Neuronal stem cell (in vitro differentiated cells): ENCODE results near the gene GRM8.
"Not testable (repeated sequence)": the region's sequence is repeated elsewhere in the genome, so short reads cannot be mapped to it uniquely, and the experiment has no call there.

Experiments used
- DNase-seq: peaks from one replicate; pipeline ENCODE4 v3.0.0-alpha.2; 2013; ENCODE audit warnings: low spot score
- H2AFZ ChIP-seq: one replicate; pipeline ENCODE4 v1.6.1; 2013; ENCODE audit warnings: mild to moderate bottlenecking, low read length, inconsistent platforms
- H2AK5ac ChIP-seq: 2 replicates; pipeline ENCODE4 v1.6.1; 2013; ENCODE audit warnings: low read depth, mild to moderate bottlenecking, inconsistent platforms, low read length, moderate library complexity, mixed read lengths
- H2BK120ac ChIP-seq: 2 replicates; pipeline ENCODE4 v1.6.1; 2013; ENCODE audit warnings: low read depth, mild to moderate bottlenecking, inconsistent platforms, low read length, moderate library complexity, mixed read lengths
- H2BK12ac ChIP-seq: one replicate; pipeline ENCODE4 v1.6.1; 2013; ENCODE audit warnings: low read length, inconsistent platforms
- H2BK15ac ChIP-seq: 2 replicates; pipeline ENCODE4 v1.6.1; 2013; ENCODE audit warnings: mild to moderate bottlenecking, low read length, inconsistent platforms, mixed read lengths
- H2BK5ac ChIP-seq: one replicate; pipeline ENCODE4 v1.6.1; 2013; ENCODE audit warnings: inconsistent platforms, mild to moderate bottlenecking, low read length, moderate library complexity
- H3K14ac ChIP-seq: one replicate; pipeline ENCODE4 v1.6.1; 2013; ENCODE audit warnings: low read length, inconsistent platforms
- H3K18ac ChIP-seq: 2 replicates; pipeline ENCODE4 v1.6.1; 2013; ENCODE audit warnings: low read length, inconsistent platforms
- H3K23ac ChIP-seq: 2 replicates; pipeline ENCODE4 v1.6.1; 2013; ENCODE audit warnings: low read depth, mild to moderate bottlenecking, mixed read lengths, low read length, inconsistent platforms; ENCODE audit not compliant: poor library complexity
- H3K27ac ChIP-seq: replicated peaks from 3 replicates; pipeline ENCODE4 v1.5.1; 2013; ENCODE audit warnings: low read length, inconsistent platforms
- H3K27me3 ChIP-seq, 3 experiments: 2 replicates each; pipeline ENCODE4 v1.6.1; 2013; ENCODE audit warnings: low read length in 3 of 3, mild to moderate bottlenecking in 2 of 3, inconsistent platforms in 1 of 3, low read depth in 1 of 3, mixed read lengths in 1 of 3, moderate library complexity in 1 of 3; ENCODE audit not compliant: control insufficient read depth in 3 of 3, insufficient read depth in 3 of 3
- H3K36me3 ChIP-seq, 2 donors: replicated peaks in 1 of 2; 2 replicates each; pipeline ENCODE4 v1.6.1; 2013; ENCODE audit warnings: low read length in 2 of 2; ENCODE audit not compliant: control insufficient read depth in 2 of 2, insufficient read depth in 2 of 2
- H3K4ac ChIP-seq: 2 replicates; pipeline ENCODE4 v1.6.1; 2013; ENCODE audit warnings: inconsistent platforms, mild to moderate bottlenecking, low read length, moderate library complexity
- H3K4me1 ChIP-seq, 2 donors: 1 replicate in 1 of 2; 2 replicates in 1 of 2; pipeline ENCODE4 v1.6.1; 2013; ENCODE audit warnings: low read length in 2 of 2, low read depth in 1 of 2; ENCODE audit not compliant: control insufficient read depth in 2 of 2, insufficient read depth in 1 of 2
- H3K4me2 ChIP-seq: one replicate; pipeline ENCODE4 v1.6.1; 2013; ENCODE audit warnings: mild to moderate bottlenecking, low read length, inconsistent platforms; ENCODE audit not compliant: insufficient read depth, poor library complexity, severe bottlenecking
- H3K4me3 ChIP-seq, 2 donors: 2 replicates each; pipeline ENCODE4 v1.5.1; 2013; ENCODE audit warnings: low read length in 2 of 2, mild to moderate bottlenecking in 2 of 2, inconsistent platforms in 1 of 2, moderate library complexity in 1 of 2
- H3K79me1 ChIP-seq: one replicate; pipeline ENCODE4 v1.6.1; 2013; ENCODE audit warnings: low read depth, mild to moderate bottlenecking, inconsistent platforms, low read length, moderate library complexity
- H3K9ac ChIP-seq: one replicate; pipeline ENCODE4 v1.6.1; 2013; ENCODE audit warnings: mild to moderate bottlenecking, low read depth, low read length, inconsistent platforms; ENCODE audit not compliant: poor library complexity
- H3K9me3 ChIP-seq, 2 donors: replicated peaks in 1 of 2; 2 replicates each; pipeline versions ENCODE3 to v1.6.1; 2013; ENCODE audit warnings: low read length in 2 of 2, mild to moderate bottlenecking in 2 of 2, inconsistent platforms in 1 of 2, low read depth in 1 of 2, mixed read lengths in 1 of 2, moderate library complexity in 1 of 2; ENCODE audit not compliant: control insufficient read depth in 2 of 2, insufficient read depth in 1 of 2
- H4K8ac ChIP-seq: one replicate; pipeline ENCODE4 v1.6.1; 2013; ENCODE audit warnings: low read depth, mild to moderate bottlenecking, inconsistent platforms, low read length, moderate library complexity
- H4K91ac ChIP-seq: one replicate; pipeline ENCODE4 v1.6.1; 2013; ENCODE audit warnings: low read length, low read depth, mild to moderate bottlenecking, inconsistent platforms; ENCODE audit not compliant: poor library complexity
- WGBS, 2 donors: extraction: QIAGEN DNeasy Blood & Tissue Kit; methylation state at CpG; one replicate each; pipeline ENCODE4 v1.1.7; 2013; ENCODE audit warnings: missing lambda C conversion rate in 2 of 2, mixed read lengths in 1 of 2; ENCODE audit not compliant: insufficient read length in 2 of 2, insufficient replicate concordance in 1 of 2; ENCODE audit errors: extremely low coverage in 2 of 2; 5-methylcytosine and 5-hydroxymethylcytosine counted together

GRM8 gene

DNA sequence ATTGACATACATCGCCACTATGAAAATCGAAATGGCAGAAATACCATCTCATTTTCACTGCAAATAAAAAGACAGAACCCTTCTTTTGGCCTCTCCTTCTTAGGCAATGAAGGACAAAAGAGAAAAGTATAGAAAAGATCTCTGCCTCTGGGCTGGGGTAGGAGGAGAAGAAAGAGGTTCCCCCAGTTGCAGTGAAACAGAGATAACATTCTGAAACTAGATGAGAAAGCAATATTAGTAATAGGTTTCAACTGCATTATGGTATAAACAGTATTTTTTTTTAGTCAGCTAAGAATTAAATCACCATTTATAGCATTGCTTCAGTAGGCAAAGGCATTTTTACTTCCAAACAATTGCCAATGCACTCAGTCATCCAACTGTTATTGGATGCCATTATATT, 347.5 kb downstream of the GRM8 start:
- H3K9ac ChIP-seq, H3K18ac ChIP-seq, H2BK120ac ChIP-seq, H3K9me3 ChIP-seq, H3K23ac ChIP-seq, H3K27ac ChIP-seq, H3K4me1 ChIP-seq, H2BK15ac ChIP-seq, H4K8ac ChIP-seq, H3K36me3 ChIP-seq, H2BK12ac ChIP-seq, H2AFZ ChIP-seq, H3K27me3 ChIP-seq, H2BK5ac ChIP-seq, H2AK5ac ChIP-seq, H4K91ac ChIP-seq, H3K4me2 ChIP-seq, DNase-seq, H3K4me3 ChIP-seq, H3K79me1 ChIP-seq, H3K14ac ChIP-seq, H3K4ac ChIP-seq: not testable (repeated sequence)
- no CpG with 5 or more reads among the region's 2 CpGs for WGBS, 2 donors

- H3K4me3 ChIP-seq, H4K8ac ChIP-seq, H3K36me3 ChIP-seq, H2BK5ac ChIP-seq, H3K9me3 ChIP-seq, H3K4me1 ChIP-seq, H2BK15ac ChIP-seq, DNase-seq, H3K4me2 ChIP-seq, H3K18ac ChIP-seq, H3K4ac ChIP-seq, H4K91ac ChIP-seq, H2AFZ ChIP-seq, H3K14ac ChIP-seq, H3K9ac ChIP-seq, H2BK12ac ChIP-seq, H2BK120ac ChIP-seq, H3K23ac ChIP-seq, H3K27ac ChIP-seq, H3K79me1 ChIP-seq, H2AK5ac ChIP-seq, H3K27me3 ChIP-seq: not testable (repeated sequence)
- no CpG with 5 or more reads among the region's 6 CpGs for WGBS, 2 donors
These were observed 351.5 kb downstream of the GRM8 start for GRCh38 chr7:126901041-126901765.

DNA sequence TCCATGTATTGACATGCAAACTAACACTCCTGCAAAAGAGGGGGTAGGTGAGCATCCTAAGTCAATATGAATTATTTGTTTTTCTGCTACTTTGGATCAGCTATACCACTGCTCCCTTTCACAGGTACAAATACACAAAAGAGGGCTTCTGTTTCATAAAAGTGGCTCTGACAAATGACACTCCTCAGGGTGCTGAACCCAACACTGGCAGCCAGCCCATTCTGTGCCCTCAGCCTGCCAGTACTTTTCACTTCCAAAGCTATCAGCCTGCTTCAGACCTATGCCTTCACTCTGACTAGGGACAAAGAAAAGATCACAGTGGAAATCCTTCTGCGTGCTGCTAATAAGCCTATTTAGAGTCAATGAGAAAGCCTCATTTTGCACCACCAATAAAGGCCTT, 364.8 kb downstream of the GRM8 start:
- not testable (repeated sequence) for H2BK12ac ChIP-seq, H3K27ac ChIP-seq, H2AK5ac ChIP-seq, H3K79me1 ChIP-seq, H3K9me3 ChIP-seq, H3K18ac ChIP-seq, H2BK15ac ChIP-seq, H3K23ac ChIP-seq, DNase-seq, H2BK120ac ChIP-seq, H3K4me3 ChIP-seq, H2AFZ ChIP-seq, H3K14ac ChIP-seq, H3K9ac ChIP-seq, H3K36me3 ChIP-seq, H4K8ac ChIP-seq, H2BK5ac ChIP-seq, H3K4ac ChIP-seq, H3K27me3 ChIP-seq, H3K4me1 ChIP-seq, H4K91ac ChIP-seq
- peak overlapping the region; percentile 23 for H3K4me2 ChIP-seq
- no CpG with 5 or more reads among the region's 1 CpG for WGBS, 2 donors

GRCh38 chr7:126887560-126887959, 365.2 kb downstream of the GRM8 start:
- H3K4me1 ChIP-seq, DNase-seq: not testable (repeated sequence)

More at GRCh38 chr7:126887560-126887959, 365.2 kb downstream of the GRM8 start:
- not testable (repeated sequence) for H3K4me3 ChIP-seq, H3K27me3 ChIP-seq, H3K4me2 ChIP-seq, H3K9ac ChIP-seq, H3K4ac ChIP-seq, H2BK120ac ChIP-seq, H3K18ac ChIP-seq, H2AK5ac ChIP-seq, H2BK5ac ChIP-seq, H3K27ac ChIP-seq, H3K14ac ChIP-seq, H3K79me1 ChIP-seq, H3K36me3 ChIP-seq, H2AFZ ChIP-seq, H2BK12ac ChIP-seq, H2BK15ac ChIP-seq, H3K9me3 ChIP-seq, H4K91ac ChIP-seq, H3K23ac ChIP-seq, H4K8ac ChIP-seq
- no CpG with 5 or more reads among the region's 4 CpGs for WGBS, 2 donors
